HEK293 (cell line): ENCODE measurements around the gene ZFP91.

ENCODE experiments used
- CTCF ChIA-PET: fragments of 350-600 bp; formaldehyde crosslinking; extraction: SDS; loops from one replicate; lab custom pipeline; 2021; ENCODE audit warnings: antibody characterized with exemption; lab: Yijun Ruan, JAX
- POLR2A ChIA-PET: fragments of 300-600 bp; formaldehyde crosslinking; extraction: SDS; loops from one replicate; lab custom pipeline; 2020; ENCODE audit warnings: antibody characterized with exemption, inconsistent platforms; lab: Yijun Ruan, JAX
- H3K27ac ChIP-seq: fragments of 200-500 bp; sonication (Bioruptor generic); 2 replicates; pipeline ENCODE4 v1.5.1; 2014; ENCODE audit warnings: low read depth, low read length, control low read depth, inconsistent platforms; ENCODE audit errors: extremely low read depth
- H3K36me3 ChIP-seq, 2 experiments: fragments of 200-500 bp in 1 of 2; sonication (Bioruptor generic) in 1 of 2; 1 replicate in 1 of 2; 2 replicates in 1 of 2; pipeline ENCODE4 v1.5.1; 2014 to 2017; ENCODE audit warnings: inconsistent platforms in 2 of 2, low read length in 2 of 2; ENCODE audit not compliant: control insufficient read depth in 2 of 2, insufficient read depth in 1 of 2
- H3K4me1 ChIP-seq: fragments of 200-500 bp; sonication (Bioruptor generic); 2 replicates; pipeline ENCODE4 v1.5.1; 2014; ENCODE audit warnings: mild to moderate bottlenecking, low read length, inconsistent platforms; ENCODE audit not compliant: control insufficient read depth, insufficient read depth
- H3K4me3 ChIP-seq: 2 replicates; pipeline ENCODE4 v1.5.1; 2011; ENCODE audit warnings: low read depth, mild to moderate bottlenecking, control low read depth, low read length, moderate library complexity
- H3K9me3 ChIP-seq: fragments of 200-500 bp; sonication (Bioruptor generic); 2 replicates; pipeline ENCODE4 v1.5.1; 2014; ENCODE audit warnings: low read depth, low read length, inconsistent platforms; ENCODE audit not compliant: control insufficient read depth, insufficient read depth
- KLF9 ChIP-seq: fragments of 450-650 bp; formaldehyde crosslinking; IDR thresholded peaks from 2 replicates; pipeline ENCODE4 v1.5.1; 2016; ENCODE audit warnings: missing biosample characterization, missing genetic modification characterization, low read depth
- MEIS1 ChIP-seq: sonication (generic); formaldehyde crosslinking; IDR thresholded peaks from 2 replicates; pipeline ENCODE4 v1.8.1; 2022; ENCODE audit warnings: missing genetic modification reagents, mild to moderate bottlenecking, borderline replicate concordance
- SETDB1 ChIP-seq: IDR thresholded peaks from one replicate; pipeline ENCODE4 v1.6.1; 2017; ENCODE audit warnings: mild to moderate bottlenecking, low read length, moderate library complexity, mixed read lengths; ENCODE audit not compliant: insufficient read length
- ZBTB7A ChIP-seq: fragments of 450-650 bp; formaldehyde crosslinking; IDR thresholded peaks from 2 replicates; pipeline ENCODE4 v1.5.1; 2016; ENCODE audit warnings: low read depth, missing biosample characterization, missing genetic modification characterization
- ZNF112 ChIP-seq: fragments of 450-650 bp; formaldehyde crosslinking; IDR thresholded peaks from 2 replicates; pipeline ENCODE4 v1.5.0; 2017; ENCODE audit warnings: missing biosample characterization, missing genetic modification characterization
- ZNF132 ChIP-seq: fragments of 450-650 bp; formaldehyde crosslinking; IDR thresholded peaks from 2 replicates; pipeline ENCODE4 v1.5.1; 2017; ENCODE audit warnings: missing biosample characterization, missing genetic modification characterization, borderline replicate concordance
- ZNF169 ChIP-seq: fragments of 450-650 bp; formaldehyde crosslinking; IDR thresholded peaks from 2 replicates; pipeline ENCODE4 v1.5.1; 2016; ENCODE audit warnings: missing biosample characterization, missing genetic modification characterization
- ZNF248 ChIP-seq: fragments of 450-650 bp; formaldehyde crosslinking; IDR thresholded peaks from 2 replicates; pipeline ENCODE4 v1.5.1; 2017; ENCODE audit warnings: missing biosample characterization, missing genetic modification characterization
- ZNF266 ChIP-seq: fragments of 450-650 bp; formaldehyde crosslinking; IDR thresholded peaks from 2 replicates; pipeline ENCODE4 v1.5.1; 2016; ENCODE audit warnings: missing biosample characterization, missing genetic modification characterization, low read depth
- ZNF324 ChIP-seq: fragments of 450-650 bp; formaldehyde crosslinking; IDR thresholded peaks from 2 replicates; pipeline ENCODE4 v1.5.1; 2016; ENCODE audit warnings: missing biosample characterization, missing genetic modification characterization
- ZNF423 ChIP-seq: fragments of 450-650 bp; formaldehyde crosslinking; IDR thresholded peaks from 2 replicates; pipeline ENCODE4 v1.5.1; 2016; ENCODE audit warnings: missing biosample characterization, missing genetic modification characterization
- ZNF560 ChIP-seq: fragments of 450-650 bp; formaldehyde crosslinking; IDR thresholded peaks from 2 replicates; pipeline ENCODE4 v1.5.1; 2017; ENCODE audit warnings: missing biosample characterization, missing genetic modification characterization, borderline replicate concordance
- ZNF561 ChIP-seq: fragments of 450-650 bp; IDR thresholded peaks from 2 replicates; pipeline ENCODE4 v1.5.1; 2018; ENCODE audit warnings: missing biosample characterization, missing genetic modification characterization, borderline replicate concordance
- ZNF624 ChIP-seq: fragments of 450-650 bp; formaldehyde crosslinking; IDR thresholded peaks from 2 replicates; pipeline ENCODE4 v1.5.1; 2017; ENCODE audit warnings: missing biosample characterization, missing genetic modification characterization
- ZNF660 ChIP-seq: fragments of 450-650 bp; IDR thresholded peaks from 2 replicates; pipeline ENCODE4 v1.5.1; 2018; ENCODE audit warnings: missing biosample characterization, mild to moderate bottlenecking, missing genetic modification characterization
- ZNF677 ChIP-seq: fragments of 450-650 bp; IDR thresholded peaks from 2 replicates; pipeline ENCODE4 v1.5.0; 2018; ENCODE audit warnings: missing biosample characterization, mild to moderate bottlenecking, missing genetic modification characterization, moderate library complexity
- ZSCAN30 ChIP-seq: fragments of 450-650 bp; IDR thresholded peaks from 2 replicates; pipeline ENCODE4 v1.5.1; 2018; ENCODE audit warnings: missing biosample characterization, mild to moderate bottlenecking, missing genetic modification characterization, moderate library complexity
- TF ChIP-seq, protein P1 (sequence below): fragments of 450-650 bp; formaldehyde crosslinking; IDR thresholded peaks from 2 replicates; pipeline ENCODE4 v1.5.1; 2017; ENCODE audit warnings: missing biosample characterization, mild to moderate bottlenecking, missing genetic modification characterization, moderate library complexity
- TF ChIP-seq, protein P2 (sequence below): fragments of 450-650 bp; formaldehyde crosslinking; IDR thresholded peaks from 2 replicates; pipeline ENCODE4 v1.5.1; 2017; ENCODE audit warnings: missing biosample characterization, missing genetic modification characterization
- TF ChIP-seq, protein P3 (sequence below): fragments of 450-650 bp; formaldehyde crosslinking; IDR thresholded peaks from 2 replicates; pipeline ENCODE4 v1.5.1; 2017; ENCODE audit warnings: missing biosample characterization, missing genetic modification characterization
- TF ChIP-seq, protein P4 (sequence below): fragments of 450-650 bp; formaldehyde crosslinking; IDR thresholded peaks from 2 replicates; pipeline ENCODE4 v1.5.1; 2016; ENCODE audit warnings: missing biosample characterization, missing genetic modification characterization, borderline replicate concordance
- TF ChIP-seq, protein P5 (sequence below): fragments of 450-650 bp; formaldehyde crosslinking; IDR thresholded peaks from 2 replicates; pipeline ENCODE4; 2016; ENCODE audit warnings: missing biosample characterization, missing genetic modification characterization

ZFP91 gene, protein sequence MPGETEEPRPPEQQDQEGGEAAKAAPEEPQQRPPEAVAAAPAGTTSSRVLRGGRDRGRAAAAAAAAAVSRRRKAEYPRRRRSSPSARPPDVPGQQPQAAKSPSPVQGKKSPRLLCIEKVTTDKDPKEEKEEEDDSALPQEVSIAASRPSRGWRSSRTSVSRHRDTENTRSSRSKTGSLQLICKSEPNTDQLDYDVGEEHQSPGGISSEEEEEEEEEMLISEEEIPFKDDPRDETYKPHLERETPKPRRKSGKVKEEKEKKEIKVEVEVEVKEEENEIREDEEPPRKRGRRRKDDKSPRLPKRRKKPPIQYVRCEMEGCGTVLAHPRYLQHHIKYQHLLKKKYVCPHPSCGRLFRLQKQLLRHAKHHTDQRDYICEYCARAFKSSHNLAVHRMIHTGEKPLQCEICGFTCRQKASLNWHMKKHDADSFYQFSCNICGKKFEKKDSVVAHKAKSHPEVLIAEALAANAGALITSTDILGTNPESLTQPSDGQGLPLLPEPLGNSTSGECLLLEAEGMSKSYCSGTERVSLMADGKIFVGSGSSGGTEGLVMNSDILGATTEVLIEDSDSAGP

DNA sequence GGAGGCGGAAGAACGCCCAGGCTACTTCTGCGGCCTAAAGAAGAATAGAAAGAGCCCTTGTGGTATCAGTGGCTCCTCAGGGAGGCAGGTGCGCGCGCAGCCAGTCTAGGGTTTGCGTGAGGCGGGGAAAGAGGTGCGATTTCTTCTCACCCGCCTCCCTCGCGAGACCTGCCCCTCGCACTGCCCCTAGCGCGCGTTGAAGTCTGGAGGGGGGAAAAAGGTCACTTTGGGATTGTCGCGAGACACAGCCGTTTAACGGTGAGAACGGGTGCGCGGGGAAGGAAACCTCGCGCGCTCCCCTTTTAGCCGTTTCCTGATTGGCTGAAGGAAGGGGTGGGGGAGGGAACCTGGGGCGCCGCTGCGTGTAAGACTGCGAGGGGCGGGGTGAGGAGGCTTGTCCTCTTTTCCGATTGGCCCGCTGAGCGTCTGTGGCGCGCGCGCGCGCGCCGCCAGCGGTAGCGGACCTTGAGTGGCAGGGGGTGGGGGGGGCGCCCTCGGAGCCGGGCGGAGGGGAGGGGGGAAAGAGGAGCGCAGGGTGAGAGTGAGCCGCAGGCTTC is at the start of gene ZFP91:
TSS of gene ZFP91 (plus strand) at position 429 of the 557 bp plus-strand sequence. CDS start 219 bp downstream, outside the sequence.
- Histone ChIP-seq H3K9me3 (no peaks in the 10 kb centered on the region), H3K4me1 (no peaks in the 10 kb centered on the region), H3K27ac (peak within 1 kb of the TSS; percentile 95), H3K36me3 (peaks cover 0 to 11% of the 10 kb centered on the region in 2 experiments; a peak in 1 of 3 replicates), H3K4me3 (peak within 1 kb of the TSS; percentile 99)
- ChIA-PET POLR2A (interaction anchor here (0.7 to 1.5 kb wide), 2 partner anchors 19 to 1267 kb away, joined by 3 to 5 read pairs; no protein-coding TSS in a partner anchor), CTCF (interaction anchor here (3.5 kb wide), 1 partner anchor 11 kb away, joined by 34 read pairs; no protein-coding TSS in a partner anchor)
- TF ChIP-seq ZSCAN30 (no peak), ZNF112 (tag by site-specific recombination) (no peak), ZNF169 (tag by site-specific recombination) (no peak), ZNF560 (tag by site-specific recombination) (no peak), MEIS1 (no peak), ZNF266 (tag by site-specific recombination) (no peak), ZNF423 (no peak), KLF9 (tag by site-specific recombination) (no peak), ZNF248 (no peak), ZNF660 (tag by site-specific recombination) (no peak), SETDB1 (no peak), ZBTB7A (tag by site-specific recombination) (no peak), ZNF324 (tag by site-specific recombination) (no peak), ZNF561 (no peak), ZNF624 (tag by site-specific recombination) (no peak), ZNF677 (tag by site-specific recombination) (no peak), ZNF132 (tag by site-specific recombination) (no peak)
- TF ChIP-seq, protein P1, sequence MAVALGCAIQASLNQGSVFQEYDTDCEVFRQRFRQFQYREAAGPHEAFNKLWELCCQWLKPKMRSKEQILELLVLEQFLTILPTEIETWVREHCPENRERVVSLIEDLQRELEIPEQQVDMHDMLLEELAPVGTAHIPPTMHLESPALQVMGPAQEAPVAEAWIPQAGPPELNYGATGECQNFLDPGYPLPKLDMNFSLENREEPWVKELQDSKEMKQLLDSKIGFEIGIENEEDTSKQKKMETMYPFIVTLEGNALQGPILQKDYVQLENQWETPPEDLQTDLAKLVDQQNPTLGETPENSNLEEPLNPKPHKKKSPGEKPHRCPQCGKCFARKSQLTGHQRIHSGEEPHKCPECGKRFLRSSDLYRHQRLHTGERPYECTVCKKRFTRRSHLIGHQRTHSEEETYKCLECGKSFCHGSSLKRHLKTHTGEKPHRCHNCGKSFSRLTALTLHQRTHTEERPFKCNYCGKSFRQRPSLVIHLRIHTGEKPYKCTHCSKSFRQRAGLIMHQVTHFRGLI: no peak
- TF ChIP-seq, protein P2, sequence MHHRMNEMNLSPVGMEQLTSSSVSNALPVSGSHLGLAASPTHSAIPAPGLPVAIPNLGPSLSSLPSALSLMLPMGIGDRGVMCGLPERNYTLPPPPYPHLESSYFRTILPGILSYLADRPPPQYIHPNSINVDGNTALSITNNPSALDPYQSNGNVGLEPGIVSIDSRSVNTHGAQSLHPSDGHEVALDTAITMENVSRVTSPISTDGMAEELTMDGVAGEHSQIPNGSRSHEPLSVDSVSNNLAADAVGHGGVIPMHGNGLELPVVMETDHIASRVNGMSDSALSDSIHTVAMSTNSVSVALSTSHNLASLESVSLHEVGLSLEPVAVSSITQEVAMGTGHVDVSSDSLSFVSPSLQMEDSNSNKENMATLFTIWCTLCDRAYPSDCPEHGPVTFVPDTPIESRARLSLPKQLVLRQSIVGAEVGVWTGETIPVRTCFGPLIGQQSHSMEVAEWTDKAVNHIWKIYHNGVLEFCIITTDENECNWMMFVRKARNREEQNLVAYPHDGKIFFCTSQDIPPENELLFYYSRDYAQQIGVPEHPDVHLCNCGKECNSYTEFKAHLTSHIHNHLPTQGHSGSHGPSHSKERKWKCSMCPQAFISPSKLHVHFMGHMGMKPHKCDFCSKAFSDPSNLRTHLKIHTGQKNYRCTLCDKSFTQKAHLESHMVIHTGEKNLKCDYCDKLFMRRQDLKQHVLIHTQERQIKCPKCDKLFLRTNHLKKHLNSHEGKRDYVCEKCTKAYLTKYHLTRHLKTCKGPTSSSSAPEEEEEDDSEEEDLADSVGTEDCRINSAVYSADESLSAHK: 0 out of 2 replicates have a peak, but pooled peaks have one; percentile 7
- TF ChIP-seq, protein P3, sequence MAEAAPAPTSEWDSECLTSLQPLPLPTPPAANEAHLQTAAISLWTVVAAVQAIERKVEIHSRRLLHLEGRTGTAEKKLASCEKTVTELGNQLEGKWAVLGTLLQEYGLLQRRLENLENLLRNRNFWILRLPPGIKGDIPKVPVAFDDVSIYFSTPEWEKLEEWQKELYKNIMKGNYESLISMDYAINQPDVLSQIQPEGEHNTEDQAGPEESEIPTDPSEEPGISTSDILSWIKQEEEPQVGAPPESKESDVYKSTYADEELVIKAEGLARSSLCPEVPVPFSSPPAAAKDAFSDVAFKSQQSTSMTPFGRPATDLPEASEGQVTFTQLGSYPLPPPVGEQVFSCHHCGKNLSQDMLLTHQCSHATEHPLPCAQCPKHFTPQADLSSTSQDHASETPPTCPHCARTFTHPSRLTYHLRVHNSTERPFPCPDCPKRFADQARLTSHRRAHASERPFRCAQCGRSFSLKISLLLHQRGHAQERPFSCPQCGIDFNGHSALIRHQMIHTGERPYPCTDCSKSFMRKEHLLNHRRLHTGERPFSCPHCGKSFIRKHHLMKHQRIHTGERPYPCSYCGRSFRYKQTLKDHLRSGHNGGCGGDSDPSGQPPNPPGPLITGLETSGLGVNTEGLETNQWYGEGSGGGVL: peak; percentile 71
- TF ChIP-seq, protein P4, sequence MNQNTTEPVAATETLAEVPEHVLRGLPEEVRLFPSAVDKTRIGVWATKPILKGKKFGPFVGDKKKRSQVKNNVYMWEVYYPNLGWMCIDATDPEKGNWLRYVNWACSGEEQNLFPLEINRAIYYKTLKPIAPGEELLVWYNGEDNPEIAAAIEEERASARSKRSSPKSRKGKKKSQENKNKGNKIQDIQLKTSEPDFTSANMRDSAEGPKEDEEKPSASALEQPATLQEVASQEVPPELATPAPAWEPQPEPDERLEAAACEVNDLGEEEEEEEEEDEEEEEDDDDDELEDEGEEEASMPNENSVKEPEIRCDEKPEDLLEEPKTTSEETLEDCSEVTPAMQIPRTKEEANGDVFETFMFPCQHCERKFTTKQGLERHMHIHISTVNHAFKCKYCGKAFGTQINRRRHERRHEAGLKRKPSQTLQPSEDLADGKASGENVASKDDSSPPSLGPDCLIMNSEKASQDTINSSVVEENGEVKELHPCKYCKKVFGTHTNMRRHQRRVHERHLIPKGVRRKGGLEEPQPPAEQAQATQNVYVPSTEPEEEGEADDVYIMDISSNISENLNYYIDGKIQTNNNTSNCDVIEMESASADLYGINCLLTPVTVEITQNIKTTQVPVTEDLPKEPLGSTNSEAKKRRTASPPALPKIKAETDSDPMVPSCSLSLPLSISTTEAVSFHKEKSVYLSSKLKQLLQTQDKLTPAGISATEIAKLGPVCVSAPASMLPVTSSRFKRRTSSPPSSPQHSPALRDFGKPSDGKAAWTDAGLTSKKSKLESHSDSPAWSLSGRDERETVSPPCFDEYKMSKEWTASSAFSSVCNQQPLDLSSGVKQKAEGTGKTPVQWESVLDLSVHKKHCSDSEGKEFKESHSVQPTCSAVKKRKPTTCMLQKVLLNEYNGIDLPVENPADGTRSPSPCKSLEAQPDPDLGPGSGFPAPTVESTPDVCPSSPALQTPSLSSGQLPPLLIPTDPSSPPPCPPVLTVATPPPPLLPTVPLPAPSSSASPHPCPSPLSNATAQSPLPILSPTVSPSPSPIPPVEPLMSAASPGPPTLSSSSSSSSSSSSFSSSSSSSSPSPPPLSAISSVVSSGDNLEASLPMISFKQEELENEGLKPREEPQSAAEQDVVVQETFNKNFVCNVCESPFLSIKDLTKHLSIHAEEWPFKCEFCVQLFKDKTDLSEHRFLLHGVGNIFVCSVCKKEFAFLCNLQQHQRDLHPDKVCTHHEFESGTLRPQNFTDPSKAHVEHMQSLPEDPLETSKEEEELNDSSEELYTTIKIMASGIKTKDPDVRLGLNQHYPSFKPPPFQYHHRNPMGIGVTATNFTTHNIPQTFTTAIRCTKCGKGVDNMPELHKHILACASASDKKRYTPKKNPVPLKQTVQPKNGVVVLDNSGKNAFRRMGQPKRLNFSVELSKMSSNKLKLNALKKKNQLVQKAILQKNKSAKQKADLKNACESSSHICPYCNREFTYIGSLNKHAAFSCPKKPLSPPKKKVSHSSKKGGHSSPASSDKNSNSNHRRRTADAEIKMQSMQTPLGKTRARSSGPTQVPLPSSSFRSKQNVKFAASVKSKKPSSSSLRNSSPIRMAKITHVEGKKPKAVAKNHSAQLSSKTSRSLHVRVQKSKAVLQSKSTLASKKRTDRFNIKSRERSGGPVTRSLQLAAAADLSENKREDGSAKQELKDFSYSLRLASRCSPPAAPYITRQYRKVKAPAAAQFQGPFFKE (tag by site-specific recombination): no peak
- TF ChIP-seq, protein P5, sequence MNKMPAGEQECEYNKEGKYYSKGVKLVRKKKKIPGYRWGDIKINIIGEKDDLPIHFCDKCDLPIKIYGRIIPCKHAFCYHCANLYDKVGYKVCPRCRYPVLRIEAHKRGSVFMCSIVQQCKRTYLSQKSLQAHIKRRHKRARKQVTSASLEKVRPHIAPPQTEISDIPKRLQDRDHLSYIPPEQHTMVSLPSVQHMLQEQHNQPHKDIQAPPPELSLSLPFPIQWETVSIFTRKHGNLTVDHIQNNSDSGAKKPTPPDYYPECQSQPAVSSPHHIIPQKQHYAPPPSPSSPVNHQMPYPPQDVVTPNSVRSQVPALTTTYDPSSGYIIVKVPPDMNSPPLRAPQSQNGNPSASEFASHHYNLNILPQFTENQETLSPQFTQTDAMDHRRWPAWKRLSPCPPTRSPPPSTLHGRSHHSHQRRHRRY (tag by site-specific recombination): no peak
